GM19463 (cell line): ENCODE measurements around the gene MRGPRF.
"Not testable (repeated sequence)": the region's sequence is repeated elsewhere in the genome, so short reads cannot be mapped to it uniquely, and the experiment has no call there.

Source experiments
- ATAC-seq: cut with Tn5 transposase; IDR thresholded peaks from one replicate; pipeline ENCODE4 v1.9.1; 2021; ENCODE audit warnings: mild to moderate bottlenecking, moderate library complexity; ENCODE audit not compliant: unreplicated experiment

MRGPRF gene

GRCh38 chr11:69004411-69005182 lies 8.4 kb downstream of the MRGPRF start:
- no peak for ATAC-seq

- ATAC-seq, result no peak
These were observed 9.1 kb downstream of the MRGPRF start for GRCh38 chr11:69003866-69004367.

DNA sequence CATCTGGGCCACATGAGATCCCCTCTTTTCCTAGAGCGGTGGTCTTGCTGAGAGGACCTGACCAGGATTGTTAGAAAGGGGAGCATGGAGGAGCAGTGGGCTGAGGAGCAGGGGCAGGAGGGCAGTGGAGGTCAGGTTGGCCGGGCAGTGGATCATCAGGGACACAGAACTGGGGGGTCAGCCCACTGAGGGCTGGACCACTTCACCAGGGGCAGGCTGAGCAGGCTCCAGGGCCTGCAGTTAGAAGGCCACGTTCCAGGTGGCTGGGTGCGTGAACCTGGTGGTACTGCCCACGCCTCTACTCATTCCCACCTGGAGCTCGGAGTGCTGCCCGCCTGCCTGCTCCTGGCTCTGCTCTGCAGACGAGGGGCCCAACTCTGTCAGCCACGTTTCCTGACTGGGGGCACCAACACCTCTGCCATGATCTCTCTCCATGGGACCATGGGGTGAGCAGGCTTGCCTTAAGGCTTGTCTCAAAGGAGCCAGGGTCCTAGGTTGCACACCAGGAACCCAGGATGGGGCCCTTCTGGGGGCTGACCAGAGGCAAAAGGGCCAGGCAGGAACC lies 9.7 kb downstream of the MRGPRF start:
- ATAC-seq, result no peak

DNA sequence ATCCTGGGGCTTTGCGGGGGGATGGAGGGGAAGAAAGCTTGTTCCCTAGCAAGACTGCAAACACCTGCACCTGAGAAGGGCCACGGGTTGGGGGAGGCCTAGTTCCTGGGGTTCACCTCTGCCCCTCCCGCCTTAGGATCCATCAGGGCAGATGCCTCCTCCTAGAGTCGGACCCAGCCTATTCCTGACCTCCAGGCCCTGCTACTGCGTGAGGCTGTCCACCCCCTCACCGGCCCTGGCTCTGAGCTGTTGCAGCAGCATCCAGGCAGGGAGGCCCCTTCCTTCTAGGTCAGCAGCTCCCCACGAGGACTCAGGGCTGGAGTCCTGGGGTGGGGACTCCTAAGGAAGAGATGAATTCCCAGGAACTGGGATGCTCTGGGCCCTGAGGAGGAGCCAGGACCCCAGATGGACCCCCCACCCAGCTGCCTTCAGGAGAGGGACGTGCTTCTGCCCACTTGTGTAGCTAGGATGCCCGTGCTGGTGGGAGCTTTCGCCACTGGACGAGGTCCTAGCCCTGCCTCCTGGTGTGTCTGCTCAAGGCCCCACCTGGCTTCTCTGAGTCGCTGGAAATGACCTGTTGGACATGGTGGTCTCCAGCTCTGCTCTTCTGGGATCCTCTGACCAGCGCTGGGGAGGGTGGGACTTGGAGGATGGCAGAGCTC lies 10.3 kb downstream of the MRGPRF start:
- ATAC-seq, result no peak

DNA sequence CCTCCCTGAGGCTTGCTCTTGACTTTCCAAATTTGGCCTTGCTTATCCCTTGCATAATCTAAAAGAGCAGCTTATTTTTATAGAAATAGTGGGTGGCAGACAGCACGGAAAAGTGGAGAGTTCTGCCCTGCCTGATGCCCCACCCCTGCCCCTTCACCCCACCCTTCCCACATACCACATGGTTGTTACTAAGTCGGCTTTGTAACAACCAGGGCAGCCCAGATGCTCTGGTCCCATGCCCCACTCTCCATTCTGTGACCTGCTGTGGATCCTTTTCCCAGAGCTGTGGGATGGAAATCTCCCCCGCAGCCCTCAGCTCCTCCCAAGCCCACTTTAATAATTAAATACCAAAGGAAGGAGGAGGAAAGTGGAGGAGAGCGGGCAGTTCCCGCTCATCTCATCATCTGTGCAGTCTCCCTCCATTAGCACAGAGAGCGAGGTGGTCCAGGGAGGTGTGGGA lies 10.9 kb downstream of the MRGPRF start:
- ATAC-seq, result no peak

DNA sequence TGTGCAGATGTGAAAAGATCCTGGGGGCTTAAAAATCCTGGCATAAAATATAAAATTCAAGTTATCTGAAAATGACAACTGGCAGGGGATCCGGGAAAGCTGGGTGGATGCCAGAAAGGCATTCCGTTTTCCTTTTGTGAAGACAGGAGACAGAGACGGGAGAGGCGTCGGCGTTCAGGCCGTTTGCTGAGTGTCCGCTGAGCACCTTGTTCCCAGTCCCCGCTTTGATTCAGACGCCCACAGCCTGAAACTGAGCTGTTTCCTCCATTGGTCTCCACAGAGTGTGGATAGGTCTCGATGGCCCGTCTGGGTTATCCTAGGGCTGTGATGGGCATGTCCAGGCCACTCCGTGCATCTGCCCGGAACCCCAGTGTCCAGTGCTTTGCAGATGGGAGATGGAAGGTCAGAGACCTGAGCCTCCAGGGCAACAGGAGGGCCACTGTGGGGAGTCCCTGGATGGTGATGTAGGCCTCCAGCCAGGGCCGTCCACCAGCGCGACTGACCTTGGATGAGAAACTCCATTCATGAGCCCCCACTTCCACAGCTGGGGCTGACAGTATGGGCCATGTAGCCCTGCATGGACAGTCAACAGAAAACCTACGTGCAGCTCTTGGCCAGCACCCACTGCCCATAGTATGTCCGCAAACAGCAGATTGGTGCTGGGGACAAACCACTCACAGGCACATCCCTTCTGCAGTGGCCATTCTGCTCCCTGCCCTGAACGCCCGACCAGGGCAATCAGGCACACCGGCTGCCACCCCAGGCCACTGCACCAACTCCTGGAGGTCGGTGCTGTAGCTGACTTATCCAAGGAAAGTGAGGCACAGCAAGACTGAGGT lies 11.6 kb downstream of the MRGPRF start:
- no peak for ATAC-seq

DNA sequence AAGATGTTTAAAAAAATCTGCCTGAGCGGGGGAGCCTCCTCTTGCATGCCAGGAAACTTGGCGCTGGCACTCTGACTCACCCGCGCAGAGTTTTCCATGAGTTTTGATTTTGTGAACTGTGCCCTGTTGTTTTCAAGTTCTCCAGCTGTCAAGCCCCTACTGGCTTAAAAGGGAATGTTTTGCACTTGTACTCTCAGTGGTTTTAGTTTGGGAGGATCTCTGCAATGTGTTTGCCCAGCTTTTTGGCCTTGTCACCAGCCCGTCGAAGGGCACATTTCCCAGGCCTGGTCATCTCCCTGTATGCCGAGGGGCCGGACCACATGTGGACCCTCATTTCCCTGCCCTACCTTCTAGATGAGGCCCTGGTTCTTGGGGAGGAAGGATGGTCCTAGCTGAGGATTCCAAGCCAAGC lies 12.2 kb downstream of the MRGPRF start:
- no peak for ATAC-seq

DNA sequence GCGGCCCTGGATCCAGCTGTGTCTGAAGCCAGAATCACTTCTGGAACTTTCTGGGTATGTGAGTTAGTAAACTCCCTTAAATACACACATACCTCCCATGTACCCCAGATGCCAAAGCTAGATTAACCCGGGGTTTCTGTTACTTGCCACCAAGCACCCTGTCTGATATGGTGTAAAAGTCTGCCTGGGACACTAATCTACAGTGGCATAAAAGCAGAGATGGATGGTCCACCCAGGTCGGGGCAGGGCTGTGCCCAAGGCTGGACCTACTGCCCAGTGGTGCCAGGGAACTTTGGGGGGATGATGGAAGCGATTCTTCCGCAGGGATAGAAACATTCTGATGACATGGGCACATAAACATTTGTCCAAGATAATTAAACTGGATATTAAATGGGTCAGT lies 12.7 kb downstream of the MRGPRF start:
- ATAC-seq, result no peak

DNA sequence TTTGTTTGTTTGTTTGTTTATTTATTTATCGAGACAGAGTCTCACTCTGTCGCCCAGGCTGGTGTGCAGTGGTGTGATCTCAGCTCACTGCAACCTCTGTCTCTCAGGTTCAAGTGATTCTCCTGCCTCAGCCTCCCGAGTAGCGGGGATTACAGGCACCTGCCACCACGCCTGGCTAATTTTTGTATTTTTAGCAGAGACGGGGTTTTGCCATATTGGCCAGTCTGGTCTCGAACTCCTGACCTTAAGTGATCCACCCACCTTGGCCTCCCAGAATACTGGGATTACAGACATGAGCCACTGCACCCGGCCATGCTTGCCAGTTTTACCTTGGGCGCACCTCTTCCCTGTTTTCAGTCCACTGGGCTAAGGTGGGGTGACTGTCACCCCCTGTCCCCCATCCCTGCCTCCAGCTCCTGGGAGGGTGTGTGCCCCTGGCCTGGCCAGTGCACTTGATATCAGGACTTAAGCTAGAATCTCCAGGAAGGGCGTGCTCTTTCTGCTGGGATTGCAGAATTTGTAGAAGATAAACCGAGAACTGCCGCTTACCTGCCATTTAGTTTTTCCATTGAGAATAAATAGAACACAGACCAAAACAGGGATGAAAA lies 13.2 kb downstream of the MRGPRF start:
- not testable (repeated sequence) for ATAC-seq

- no peak for ATAC-seq
These were observed 13.8 kb downstream of the MRGPRF start for GRCh38 chr11:68999093-68999747.

- ATAC-seq, result no peak
These were observed 14.6 kb downstream of the MRGPRF start for GRCh38 chr11:68998390-68998911.

GRCh38 chr11:68997995-68998348 lies 15.1 kb downstream of the MRGPRF start:
- ATAC-seq, result no peak

GRCh38 chr11:68997124-68997994 lies 15.7 kb downstream of the MRGPRF start:
- no peak for ATAC-seq

DNA sequence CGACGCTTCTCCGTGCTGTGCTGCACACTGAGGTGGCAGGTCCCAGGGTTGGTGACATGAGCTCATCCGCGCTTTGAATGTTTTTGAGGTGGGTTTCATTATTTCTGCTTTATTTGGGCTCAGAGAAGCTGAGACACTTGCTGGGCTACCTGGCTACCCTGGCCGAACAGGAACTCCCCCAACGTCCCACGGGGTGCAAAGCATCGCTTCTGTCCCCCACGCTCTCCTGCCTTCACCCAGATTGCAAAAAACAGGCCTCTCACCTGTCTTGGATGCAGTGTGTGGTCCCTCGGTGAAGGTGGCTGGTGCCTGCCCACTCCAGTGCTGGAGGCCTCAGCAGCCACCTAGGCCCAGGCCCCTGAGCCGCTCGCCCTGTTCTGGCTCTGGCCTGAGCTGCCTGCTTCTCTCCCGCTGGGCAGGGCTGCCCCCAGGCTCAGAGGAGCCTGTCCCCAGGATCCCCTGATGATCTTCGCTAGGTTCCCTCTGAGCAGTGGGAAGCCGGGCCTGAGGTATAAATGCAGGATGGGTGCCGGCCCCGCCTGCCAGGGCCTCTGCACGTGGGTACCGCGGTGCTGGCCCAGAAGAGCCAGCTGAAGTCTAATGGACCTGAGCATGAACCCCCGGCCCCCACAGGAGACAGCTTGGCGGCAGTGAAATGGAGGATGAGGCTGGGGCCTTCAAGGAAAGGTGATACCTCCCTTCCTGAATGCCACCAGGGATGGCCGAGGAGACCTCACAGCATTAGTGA lies 16.5 kb downstream of the MRGPRF start:
- no peak for ATAC-seq

- no peak for ATAC-seq
These were observed 18.2 kb downstream of the MRGPRF start for GRCh38 chr11:68994894-68995285.

DNA sequence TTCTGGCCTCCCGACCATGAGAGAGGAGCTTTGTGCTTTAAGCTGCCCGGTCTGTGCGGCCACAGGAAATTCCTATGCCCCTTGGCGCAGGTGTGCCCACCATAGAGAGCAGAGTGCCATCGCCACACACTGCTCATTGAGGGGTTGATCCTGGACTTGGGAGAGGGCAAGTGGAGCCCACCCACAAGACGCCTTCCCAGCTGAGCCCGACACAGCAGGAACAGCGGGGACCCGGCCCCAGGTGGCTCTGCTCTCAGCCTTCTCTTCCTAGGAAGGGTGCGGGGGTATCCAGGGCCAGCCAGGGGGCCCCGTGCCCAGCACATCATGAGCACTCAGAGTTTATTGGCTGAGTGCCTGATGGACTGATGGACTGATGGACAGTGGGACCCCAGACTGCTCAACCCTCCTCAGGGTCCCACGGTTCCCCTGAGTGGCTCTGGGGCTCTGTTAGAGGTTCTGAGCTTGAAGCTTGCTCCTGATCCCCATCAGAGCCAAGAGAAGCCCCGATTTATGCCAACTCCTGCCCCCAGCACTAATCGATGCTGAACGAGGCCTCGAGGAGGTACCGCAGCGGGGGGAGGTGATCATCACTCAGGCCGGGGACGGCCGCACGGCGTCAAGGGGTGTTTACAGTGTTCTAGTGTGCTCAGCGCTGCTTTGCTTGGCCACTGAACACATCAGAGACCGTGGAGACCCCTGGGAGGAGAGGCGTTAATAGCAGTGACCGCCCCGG lies 18.7 kb downstream of the MRGPRF start:
- no peak for ATAC-seq

DNA sequence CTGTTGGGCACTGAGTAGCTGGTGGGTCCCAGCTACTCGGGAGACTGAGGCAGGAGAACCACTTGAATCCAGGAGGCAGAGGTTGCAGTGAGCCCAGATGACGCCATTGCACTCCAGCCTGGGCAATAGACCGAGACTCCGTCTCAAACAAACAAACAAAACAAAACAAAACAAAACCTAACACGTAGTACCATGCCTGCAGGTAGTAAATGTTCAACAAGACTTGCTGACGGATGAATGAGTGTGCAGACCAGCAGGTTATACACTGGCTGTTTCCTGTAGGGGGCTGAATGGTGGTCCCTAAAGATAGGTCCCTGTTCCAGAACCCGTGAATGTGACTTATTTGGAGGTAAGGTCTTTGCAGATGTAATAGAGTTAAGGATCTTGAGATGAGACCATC lies 19.5 kb downstream of the MRGPRF start:
- ATAC-seq, result no peak
